Small intestine (tissue), 7 donors: ENCODE measurements around the gene OVOL3. TPM values are rescaled to one million over a fixed set of nuclear protein-coding genes. Genes with fewer than 3 reads are reported as not detected.
"Not testable (repeated sequence)": the region's sequence is repeated elsewhere in the genome, so short reads cannot be mapped to it uniquely, and the experiment has no call there.

Experiments
- DNase-seq, 2 donors: peaks; one replicate each; pipeline versions ENCODE4 v3.0.0 to v3.0.0-alpha.2; 2013
- FAIRE-seq: peaks from 2 replicates; lab custom pipeline; 2012; peaks lifted over from hg19 to GRCh38; lab: Jason Lieb, UNC
- H3K27ac ChIP-seq, 3 donors: one replicate each; pipeline ENCODE4 v1.5.1; 2013; ENCODE audit warnings: low read length in 2 of 3, mild to moderate bottlenecking in 2 of 3, control low read depth in 1 of 3, inconsistent platforms in 1 of 3, low read depth in 1 of 3, moderate library complexity in 1 of 3
- H3K27me3 ChIP-seq, 3 donors: one replicate each; pipeline ENCODE4 v1.6.1; 2013; ENCODE audit warnings: low read length in 3 of 3, inconsistent platforms in 1 of 3; ENCODE audit not compliant: control insufficient read depth in 3 of 3, insufficient read depth in 3 of 3
- H3K36me3 ChIP-seq, 3 donors: one replicate each; pipeline ENCODE4 v1.6.1; 2013; ENCODE audit warnings: low read length in 3 of 3, inconsistent platforms in 1 of 3, low read depth in 1 of 3, mild to moderate bottlenecking in 1 of 3, moderate library complexity in 1 of 3; ENCODE audit not compliant: control insufficient read depth in 3 of 3, insufficient read depth in 2 of 3
- H3K4me1 ChIP-seq, 3 donors: one replicate each; pipeline ENCODE4 v1.6.1; 2013; ENCODE audit warnings: low read length in 2 of 3, inconsistent platforms in 1 of 3, low read depth in 1 of 3, mild to moderate bottlenecking in 1 of 3, moderate library complexity in 1 of 3; ENCODE audit not compliant: control insufficient read depth in 3 of 3, insufficient read depth in 2 of 3
- H3K4me3 ChIP-seq, 3 donors: one replicate each; pipeline ENCODE4 v1.5.1; 2013; ENCODE audit warnings: low read length in 3 of 3, control low read depth in 1 of 3, inconsistent platforms in 1 of 3, low read depth in 1 of 3, mild to moderate bottlenecking in 1 of 3, moderate library complexity in 1 of 3
- H3K9me3 ChIP-seq, 2 donors: one replicate each; pipeline ENCODE4 v1.6.1; 2013; ENCODE audit warnings: low read depth in 1 of 2, low read length in 1 of 2; ENCODE audit not compliant: control insufficient read depth in 2 of 2, insufficient read depth in 1 of 2
- WGBS, 3 donors: extraction: QIAGEN DNeasy Blood & Tissue Kit; methylation state at CpG; one replicate each; pipeline ENCODE4 v1.1.7; 2013; 5-methylcytosine and 5-hydroxymethylcytosine counted together
- polyA plus RNA-seq, 4 donors: library from polyadenylated mRNA; stranded (reverse) in 3 of 4; unstranded in 1 of 4; fragments of 200-250 nt in 3 of 4; fragments of 120-200 nt in 1 of 4; gene quantifications; one replicate each; pipeline versions ENCODE4 v1.2.1 to v1.2.3, GENCODE V29; 2013
- donor health status: healthy with polysubstance abuse.
- donor health status: control.
- donor health status: control.
- donor health status: Bipolar disorder and iron deficiency.
- donor health status: healthy.

Gene OVOL3
- polyA plus RNA-seq, 4 donors, result not detected

DNA sequence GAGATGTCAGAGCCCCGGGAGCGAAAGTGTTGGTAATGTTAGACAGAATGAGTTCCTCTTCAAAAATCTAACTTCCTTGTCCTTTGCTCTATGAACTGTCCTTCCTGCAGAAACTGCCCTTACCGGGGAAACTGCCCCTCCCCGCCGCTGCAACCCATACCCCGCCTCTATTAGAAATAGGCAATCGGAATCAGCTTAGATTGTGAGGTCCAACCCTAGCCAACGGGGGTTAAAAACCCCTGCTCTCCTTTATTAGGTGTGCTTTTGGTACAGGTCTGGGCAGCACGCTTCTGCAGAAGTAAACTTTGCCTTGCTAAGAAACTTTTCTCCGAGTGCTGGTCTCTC is 17.4 kb downstream of the OVOL3 start:
- H3K4me3 ChIP-seq, result peak overlapping the region; percentile 3 to 69 (median 57)
- no peak for FAIRE-seq
- WGBS, 3 donors, result 4 to 13% (median 6%) methylated on average over 10 of the region's 10 CpGs
- peaks cover 0 to 3% (median 0%) of the 10 kb centered on the region in 3 donors for H3K4me1 ChIP-seq
- peak in 1 of 2 donors; percentile 78 for DNase-seq
- H3K27me3 ChIP-seq, result no peaks in the 10 kb centered on the region
- H3K27ac ChIP-seq, result peak overlapping the region; percentile 90 to 96 (median 95)
- H3K9me3 ChIP-seq, result peaks cover 0 to 10% of the 10 kb centered on the region in 2 donors
- peaks cover 3 to 15% (median 6%) of the 10 kb centered on the region in 3 donors for H3K36me3 ChIP-seq

DNA sequence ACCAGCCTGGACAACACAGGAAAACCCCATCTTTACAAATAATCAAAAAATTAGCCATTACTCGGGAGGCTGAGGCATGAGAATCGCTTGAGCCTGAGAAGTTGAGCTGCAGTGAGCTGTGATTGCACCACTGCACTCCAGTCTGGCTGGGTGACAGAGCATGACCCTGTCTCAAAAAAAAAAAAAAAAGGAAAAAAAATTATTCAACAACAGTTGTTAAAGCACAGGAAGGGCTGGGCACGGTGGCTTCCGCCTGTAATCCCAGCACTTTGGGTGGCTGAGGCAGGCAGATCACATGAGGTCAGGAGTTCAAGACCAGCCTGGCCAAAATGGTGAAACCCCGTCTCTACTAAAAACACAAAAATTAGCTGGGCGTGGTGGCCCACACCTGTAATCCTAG is 20.3 kb downstream of the OVOL3 start:
- WGBS, 3 donors, result 66 to 83% (median 73%) methylated on average over 6 of the region's 6 CpGs
- not testable (repeated sequence) for H3K4me3 ChIP-seq, H3K9me3 ChIP-seq, H3K36me3 ChIP-seq, H3K27me3 ChIP-seq, FAIRE-seq, H3K4me1 ChIP-seq, DNase-seq, H3K27ac ChIP-seq

DNA sequence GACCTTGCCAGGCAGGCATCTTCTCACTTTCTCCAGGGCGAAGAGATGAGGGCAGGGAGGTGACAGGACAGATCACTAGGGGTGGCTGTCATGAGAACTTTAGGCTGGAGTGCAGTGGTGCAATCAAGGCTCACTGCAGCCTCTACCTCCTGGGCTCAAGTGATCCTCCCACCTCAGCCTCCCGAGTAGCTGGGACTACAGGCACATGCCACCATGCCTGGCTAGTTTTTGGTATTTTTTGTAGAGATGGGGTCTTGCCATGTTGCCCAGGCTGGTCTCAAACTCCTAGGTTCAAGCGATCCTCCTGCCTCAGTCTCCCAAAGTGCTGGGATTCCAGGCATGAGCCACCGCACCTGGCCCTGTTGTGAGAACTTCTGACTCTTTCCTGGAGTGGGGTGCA is 23.9 kb downstream of the OVOL3 start:
- not testable (repeated sequence) for H3K4me3 ChIP-seq, FAIRE-seq, H3K4me1 ChIP-seq, DNase-seq, H3K27ac ChIP-seq, H3K27me3 ChIP-seq, H3K36me3 ChIP-seq, H3K9me3 ChIP-seq
- WGBS, 3 donors, result 91 to 94% (median 92%) methylated on average over 4 of the region's 4 CpGs

DNA sequence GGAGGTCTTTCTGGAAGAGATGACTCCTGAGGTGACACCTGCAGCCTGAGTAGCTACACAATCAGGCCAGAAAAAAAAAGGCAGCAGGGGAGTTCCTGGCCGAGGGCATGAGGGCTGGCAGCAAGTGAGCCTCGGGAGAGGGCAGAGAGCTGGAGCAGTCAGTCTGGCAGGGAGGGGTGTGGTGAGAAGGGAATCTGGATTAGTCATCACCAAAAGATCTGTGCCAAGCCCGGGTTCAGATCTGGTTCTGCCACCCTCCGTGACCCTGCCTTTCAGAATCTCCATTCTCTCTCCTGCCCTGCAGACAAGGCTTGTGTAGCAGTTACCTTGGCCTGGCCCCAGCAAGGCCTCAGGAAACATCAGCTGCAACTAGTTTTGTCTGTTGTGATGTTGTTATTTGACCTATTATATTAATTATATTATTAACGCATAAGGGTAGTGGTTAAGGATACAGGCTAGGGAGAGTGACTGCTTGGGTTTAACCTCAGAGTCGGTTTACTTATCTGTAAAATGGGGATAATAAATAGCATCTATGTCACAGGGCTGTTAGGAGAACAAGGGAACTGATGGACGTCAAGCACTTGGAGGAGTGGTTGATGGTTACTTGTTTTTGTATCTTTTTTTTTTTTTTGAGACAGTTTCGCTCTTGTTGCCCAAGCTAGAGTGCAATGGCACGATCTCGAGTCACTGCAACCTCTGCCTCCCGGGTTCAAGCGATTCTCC is 26.2 kb downstream of the OVOL3 start:
- Histone ChIP-seq H3K27ac (peak overlapping the region; percentile 38 to 92 (median 84)), H3K4me1 (peaks cover 5 to 15% (median 9%) of the 10 kb centered on the region in 3 donors), H3K27me3 (no peaks in the 10 kb centered on the region), H3K36me3 (peaks cover 0 to 10% (median 2%) of the 10 kb centered on the region in 3 donors), H3K4me3 (no peak overlapping the region), H3K9me3 (peaks cover 0 to 3% of the 10 kb centered on the region in 2 donors)
- 36 to 55% (median 49%) methylated on average over 12 of the region's 12 CpGs for WGBS, 3 donors
- DNase-seq (peak; percentile 39 to 94), FAIRE-seq (no peak)

DNA sequence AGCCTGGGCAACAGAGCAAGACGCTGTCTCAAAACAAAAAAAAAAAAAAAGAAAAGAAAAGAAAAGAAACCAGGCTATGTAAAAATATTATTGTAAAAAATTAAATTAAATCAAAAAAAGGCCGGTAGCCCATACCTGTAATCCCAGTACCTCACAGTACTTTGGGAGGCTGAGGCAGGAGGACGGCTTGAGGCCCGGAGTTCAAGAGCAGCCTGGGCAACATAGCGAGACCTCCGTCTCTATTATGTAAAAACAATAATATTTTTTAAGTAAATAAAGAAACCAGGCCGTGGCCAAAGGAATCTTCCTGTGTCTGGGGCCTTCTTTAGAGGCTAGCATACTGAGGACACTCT is 28.2 kb downstream of the OVOL3 start:
- H3K36me3 ChIP-seq, result peaks cover 4 to 24% (median 12%) of the 10 kb centered on the region in 3 donors
- H3K4me1 ChIP-seq, result peaks cover 5 to 15% (median 6%) of the 10 kb centered on the region in 3 donors
- no peak for FAIRE-seq
- DNase-seq, result no peak
- peak overlapping the region; percentile 52 to 79 (median 63) for H3K4me3 ChIP-seq
- H3K27ac ChIP-seq, result peak overlapping the region; percentile 87 to 99 (median 94)
- H3K9me3 ChIP-seq, result peaks cover 0 to 3% of the 10 kb centered on the region in 2 donors
- 31 to 51% (median 49%) methylated on average over 7 of the region's 7 CpGs for WGBS, 3 donors
- no peaks in the 10 kb centered on the region for H3K27me3 ChIP-seq

DNA sequence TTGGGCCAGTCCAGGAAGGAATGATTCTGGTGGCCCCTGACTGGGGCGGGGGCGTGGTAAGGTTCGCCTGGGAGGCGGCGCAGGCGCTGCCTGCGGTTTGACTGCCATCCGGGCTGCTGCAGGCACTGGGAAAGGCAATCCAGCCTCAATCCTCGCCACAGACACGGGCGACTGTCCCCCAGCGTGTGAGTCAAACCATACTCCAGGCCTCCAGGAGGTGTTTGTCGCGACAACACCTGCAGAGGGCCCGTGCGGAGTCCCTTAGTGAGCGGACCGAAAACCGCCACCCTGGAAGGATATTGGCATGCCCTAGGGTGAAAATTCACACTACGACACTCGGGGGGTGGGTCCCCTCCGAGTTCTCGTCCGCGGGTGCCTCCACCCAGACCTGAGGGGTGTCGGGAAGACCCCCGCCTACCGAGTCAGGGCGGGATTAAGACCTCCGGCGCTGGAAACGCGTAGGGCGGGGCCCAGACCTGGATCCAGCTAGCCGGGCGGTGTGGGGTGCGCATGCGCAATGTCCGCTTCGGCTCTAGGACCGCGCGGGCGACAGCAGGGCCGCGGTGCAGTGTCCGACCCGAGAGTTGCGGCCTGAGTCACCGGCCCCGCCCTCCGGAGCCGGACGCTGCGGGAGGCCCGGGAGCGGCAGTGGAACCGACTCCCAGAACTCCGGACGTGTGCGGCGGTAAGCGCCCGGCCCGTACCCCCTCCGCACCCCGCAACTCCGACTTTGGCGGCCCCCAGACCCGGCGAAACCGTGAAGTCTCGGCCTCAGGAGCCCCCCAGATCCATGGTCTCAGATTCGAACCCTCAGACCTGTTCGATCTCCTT is 28.7 kb downstream of the OVOL3 start, which contains the start of gene CAPNS1:
TSS of gene CAPNS1 (plus strand) at position 594 of the 831 bp plus-strand sequence. CDS start 946 bp downstream, outside the sequence.
- no peaks in the 10 kb centered on the region for H3K27me3 ChIP-seq
- peaks cover 5 to 15% (median 6%) of the 10 kb centered on the region in 3 donors for H3K4me1 ChIP-seq
- H3K4me3 ChIP-seq, result peak within 1 kb of the TSS; percentile 63 to 79 (median 72)
- 0% methylated on average over 66 to 75 of the region's 75 CpGs for WGBS, 3 donors
- peaks cover 5 to 28% (median 12%) of the 10 kb centered on the region in 3 donors for H3K36me3 ChIP-seq
- H3K27ac ChIP-seq, result peak within 1 kb of the TSS; percentile 87 to 99 (median 94)
- no peak for FAIRE-seq
- peaks cover 0 to 3% of the 10 kb centered on the region in 2 donors for H3K9me3 ChIP-seq
- DNase-seq, result peak; percentile 96 to 99

DNA sequence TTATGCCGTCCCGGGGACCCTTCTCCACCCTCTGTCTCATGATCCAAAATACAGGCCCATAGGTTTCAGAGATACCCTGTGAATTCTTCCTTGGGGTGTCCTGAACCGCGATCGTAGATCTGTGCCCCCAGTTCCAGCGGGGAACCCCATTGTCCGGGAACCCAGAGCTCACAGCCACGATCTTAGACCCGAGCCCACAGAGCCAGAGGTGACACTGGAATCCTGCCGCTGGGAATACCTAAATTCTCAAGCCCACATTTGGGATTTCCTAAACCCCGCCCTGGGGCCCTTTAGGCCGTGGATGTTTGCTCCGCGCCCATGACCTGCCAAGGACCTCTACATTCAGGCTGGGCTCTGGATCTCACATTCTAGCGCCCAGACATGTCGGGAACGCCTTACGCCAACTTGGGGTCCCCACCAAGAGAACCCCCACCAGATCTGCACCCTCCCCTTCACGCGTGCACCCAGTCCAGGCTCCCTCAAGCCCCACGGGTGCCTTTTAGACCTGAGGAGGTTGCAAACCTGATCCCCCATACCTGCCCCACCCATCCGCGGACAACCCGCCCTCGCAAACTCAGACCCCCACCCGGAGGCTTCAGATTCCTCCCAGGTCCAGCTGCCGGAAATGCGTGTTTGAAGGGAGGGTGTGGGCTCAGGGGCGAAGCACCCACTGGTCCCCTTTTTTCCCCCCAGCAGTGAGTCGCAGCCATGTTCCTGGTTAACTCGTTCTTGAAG is 29.5 kb downstream of the OVOL3 start:
- DNase-seq (peak; percentile 46 to 76), FAIRE-seq (no peak)
- Histone ChIP-seq H3K27ac (peak overlapping the region; percentile 87 to 99 (median 94)), H3K36me3 (peaks cover 7 to 36% (median 14%) of the 10 kb centered on the region in 3 donors), H3K27me3 (no peaks in the 10 kb centered on the region), H3K9me3 (peaks cover 0 to 3% of the 10 kb centered on the region in 2 donors), H3K4me3 (peak overlapping the region; percentile 63 to 79 (median 72)), H3K4me1 (peaks cover 5 to 15% (median 6%) of the 10 kb centered on the region in 3 donors)
- WGBS, 3 donors, result 0 to 1% (median 1%) methylated on average over 30 to 31 of the region's 31 CpGs
